A549 (cell line): Measurements from ENCODE around the gene MSL1. TPM values are rescaled to one million over a fixed set of nuclear protein-coding genes. Genes with fewer than 3 reads are reported as not detected.

ENCODE experiments used
- ATAC-seq, 2 experiments: fragments of 200-7000 bp in 1 of 2; fragments of >200 bp in 1 of 2; cut with Nextera tagmentation in 1 of 2; cut with Tn5 transposase in 1 of 2; 3 replicates each; pipeline versions ENCODE4 v1.8.0 to v1.9.1; 2018 to 2020; ENCODE audit warnings: mild to moderate bottlenecking in 1 of 2, moderate library complexity in 1 of 2
- CTCF ChIA-PET: fragments of 300-600 bp; sonication (Branson Sonifier 250); formaldehyde crosslinking; extraction: SDS; loops from one replicate; lab custom pipeline; 2021; ENCODE audit warnings: antibody characterized with exemption, inconsistent platforms; lab: Yijun Ruan, JAX
- POLR2A ChIA-PET: fragments of 350-600 bp; formaldehyde crosslinking; extraction: SDS; loops from one replicate; lab custom pipeline; 2021; ENCODE audit warnings: antibody characterized with exemption, inconsistent platforms; lab: Yijun Ruan, JAX
- DNase-seq, 2 experiments: peaks; one replicate each; pipeline versions ENCODE4 v3.0.0 to v3.0.0-alpha.2; 2011 to 2016; ENCODE audit warnings: low read depth in 1 of 2, low spot score in 1 of 2
- FAIRE-seq: peaks from 2 replicates; lab custom pipeline; 2011; peaks lifted over from hg19 to GRCh38; lab: Jason Lieb, UNC
- H3K27ac ChIP-seq, 2 experiments: fragments of >200 bp; sonication (Bioruptor Twin); formaldehyde crosslinking; 3 replicates each; pipeline ENCODE4 v1.5.1; 2016 to 2017
- H3K4me1 ChIP-seq: fragments of >200 bp; sonication (Bioruptor Twin); formaldehyde crosslinking; 3 replicates; pipeline ENCODE4 v1.6.1; 2016
- H3K4me2 ChIP-seq: fragments of >200 bp; sonication (Bioruptor Twin); formaldehyde crosslinking; 3 replicates; pipeline ENCODE4 v1.6.1; 2016
- H3K4me3 ChIP-seq: fragments of >200 bp; sonication (Bioruptor Twin); formaldehyde crosslinking; 3 replicates; pipeline ENCODE4 v1.5.1; 2016
- H3K9me3 ChIP-seq: fragments of >200 bp; sonication (Bioruptor Twin); formaldehyde crosslinking; 3 replicates; pipeline ENCODE4 v1.6.1; 2016
- ATOH8 ChIP-seq: fragments of 250-450 bp; sonication (Bioruptor Pico); IDR thresholded peaks from 2 replicates; pipeline ENCODE4 v1.5.0; 2020; ENCODE audit warnings: low read depth, mild to moderate bottlenecking, moderate library complexity
- BCL3 ChIP-seq: fragments of >200 bp; sonication (Bioruptor Twin); formaldehyde crosslinking; IDR thresholded peaks from 3 replicates; pipeline ENCODE4 v1.6.1; 2016
- E2F6 ChIP-seq: IDR thresholded peaks from 2 replicates; pipeline ENCODE4 v1.6.1; 2012; ENCODE audit warnings: low read depth, borderline replicate concordance
- EP300 ChIP-seq, 2 experiments: fragments of >200 bp; sonication (Bioruptor Twin); formaldehyde crosslinking; IDR thresholded peaks; 2 replicates in 1 of 2; 3 replicates in 1 of 2; pipeline ENCODE4 v1.6.1; 2016 to 2017
- FOSB ChIP-seq: fragments of 250-450 bp; sonication (Bioruptor Pico); IDR thresholded peaks from 2 replicates; pipeline ENCODE4 v1.5.0; 2020; ENCODE audit warnings: mild to moderate bottlenecking, moderate library complexity
- FOSL2 ChIP-seq, 2 experiments: fragments of 450-650 bp in 1 of 2; fragments of >200 bp in 1 of 2; sonication (Bioruptor Twin) in 1 of 2; formaldehyde crosslinking; IDR thresholded peaks; 2 replicates each; pipeline versions ENCODE4 v1.5.0 to v1.6.1; 2016 to 2020; ENCODE audit warnings: mild to moderate bottlenecking in 1 of 2, moderate library complexity in 1 of 2
- FOXS1 ChIP-seq: fragments of 250-450 bp; sonication (Bioruptor Pico); IDR thresholded peaks from 2 replicates; pipeline ENCODE4 v1.5.0; 2020; ENCODE audit warnings: mild to moderate bottlenecking, moderate library complexity
- GATA3 ChIP-seq: IDR thresholded peaks from 2 replicates; pipeline ENCODE4 v1.6.1; 2012; ENCODE audit warnings: borderline replicate concordance
- HDAC2 ChIP-seq: fragments of 200-600 bp; sonication (generic); IDR thresholded peaks from 2 replicates; pipeline ENCODE4 v1.6.1; 2016
- HES2 ChIP-seq: fragments of >200 bp; sonication (Bioruptor Twin); formaldehyde crosslinking; IDR thresholded peaks from 2 replicates; pipeline ENCODE4 v1.6.1; 2016
- HEYL ChIP-seq: fragments of 250-450 bp; sonication (Bioruptor Pico); IDR thresholded peaks from 2 replicates; pipeline ENCODE4 v1.8.0; 2021; ENCODE audit warnings: mild to moderate bottlenecking, moderate library complexity
- HOXA7 ChIP-seq: fragments of 250-450 bp; sonication (Bioruptor Pico); IDR thresholded peaks from 2 replicates; pipeline ENCODE4 v1.5.0; 2020; ENCODE audit warnings: mild to moderate bottlenecking, moderate library complexity
- HOXB13 ChIP-seq: fragments of 250-450 bp; sonication (Bioruptor Pico); IDR thresholded peaks from 2 replicates; pipeline ENCODE4 v1.5.0; 2020; ENCODE audit warnings: low read depth, mild to moderate bottlenecking, moderate library complexity
- HOXB5 ChIP-seq: fragments of 250-450 bp; sonication (Bioruptor Pico); IDR thresholded peaks from 2 replicates; pipeline ENCODE4 v1.5.0; 2020; ENCODE audit warnings: mild to moderate bottlenecking, moderate library complexity
- KDM1A ChIP-seq: fragments of 200-600 bp; sonication (generic); IDR thresholded peaks from 2 replicates; pipeline ENCODE4 v1.6.1; 2016; ENCODE audit warnings: low read depth, mild to moderate bottlenecking
- MAFK ChIP-seq: fragments of 450-650 bp; IDR thresholded peaks from 2 replicates; pipeline ENCODE4 v1.6.1; 2014; ENCODE audit not compliant: partially characterized antibody
- MAZ ChIP-seq: fragments of 150-350 bp; IDR thresholded peaks from 2 replicates; pipeline ENCODE4 v1.6.1; 2014; ENCODE audit warnings: antibody characterized with exemption, low read depth, low read length, borderline replicate concordance
- MYC ChIP-seq: IDR thresholded peaks from 2 replicates; pipeline ENCODE4 v1.6.1; 2012; ENCODE audit warnings: mild to moderate bottlenecking, inconsistent platforms, low read length, improper control_type of control experiment, borderline replicate concordance
- NFE2L2 ChIP-seq: fragments of 150-350 bp; conservative IDR thresholded peaks from 2 replicates; pipeline ENCODE4 v1.6.1; 2014; ENCODE audit warnings: low read length
- NPAS2 ChIP-seq: fragments of 250-450 bp; sonication (Bioruptor Pico); IDR thresholded peaks from 2 replicates; pipeline ENCODE4 v1.8.0; 2022; ENCODE audit warnings: mild to moderate bottlenecking, moderate library complexity, borderline replicate concordance
- PBX3 ChIP-seq: IDR thresholded peaks from 2 replicates; pipeline ENCODE4 v1.6.1; 2012
- PHF8 ChIP-seq: fragments of 200-600 bp; sonication (generic); IDR thresholded peaks from 2 replicates; pipeline ENCODE4 v1.6.1; 2016; ENCODE audit warnings: low read depth, mild to moderate bottlenecking, antibody characterized with exemption, moderate library complexity, borderline replicate concordance
- RNF2 ChIP-seq: fragments of 200-600 bp; sonication (generic); IDR thresholded peaks from 2 replicates; pipeline ENCODE4 v1.6.1; 2016; ENCODE audit warnings: low read depth, mild to moderate bottlenecking, antibody characterized with exemption, moderate library complexity, borderline replicate concordance
- TFCP2L1 ChIP-seq: fragments of 250-450 bp; sonication (Bioruptor Pico); IDR thresholded peaks from 2 replicates; pipeline ENCODE4 v1.5.0; 2021; ENCODE audit warnings: mild to moderate bottlenecking
- USF2 ChIP-seq: fragments of 450-650 bp; IDR thresholded peaks from 2 replicates; pipeline ENCODE4 v1.6.1; 2014; ENCODE audit warnings: antibody characterized with exemption
- ZC3H11A ChIP-seq: fragments of 450-650 bp; IDR thresholded peaks from 2 replicates; pipeline ENCODE4 v1.6.1; 2014; ENCODE audit warnings: antibody characterized with exemption, mild to moderate bottlenecking
- ZNF302 ChIP-seq: fragments of 250-450 bp; sonication (Bioruptor Pico); IDR thresholded peaks from 2 replicates; pipeline ENCODE4 v1.9.0; 2021; ENCODE audit warnings: inconsistent platforms, mild to moderate bottlenecking, moderate library complexity
- WGBS: methylation state at CpG from one replicate; pipeline ENCODE4 v1.1.6; 2017; ENCODE audit errors: missing lambda C conversion rate; 5-methylcytosine and 5-hydroxymethylcytosine counted together
- polyA plus RNA-seq, 4 experiments: library from polyadenylated mRNA; depleted of rRNA in 3 of 4; stranded (reverse); fragments of >200 nt; fragmentation: RNase III in 1 of 4; extraction: RNeasy Plus Mini Kit Qiagen cat#74134 plus additional on column Dnase treatment in 1 of 4; gene quantifications; 2 replicates in 3 of 4; 3 replicates in 1 of 4; pipeline ENCODE4 v1.2.3, GENCODE V29; 2011 to 2017

MSL1 gene
- polyA plus RNA-seq, 2 of the 4 experiments (the other 2 are of a cell fraction): 64.8 to 95.1 TPM

- DNase-seq: no peak
- peak overlapping the region; percentile 67 to 93 for H3K27ac ChIP-seq
- no peak for TF ChIP-seq ATOH8 (CRISPR knock-in tag)
- WGBS: 80% methylated on average over 3 of the region's 3 CpGs
- H3K4me2 ChIP-seq: peak overlapping the region; percentile 87
- ChIA-PET POLR2A (interaction anchor here (1.7 to 7.9 kb wide), 2 partner anchors 10 to 82 kb away, joined by 3 to 173 read pairs; partner anchors contain the start of gene NR1D1), CTCF (interaction anchor here (0.9 to 9.4 kb wide), 26 partner anchors 10 to 245 kb away, joined by 3 to 228 read pairs (median 31); partner anchors contain the start of genes CASC3, CSF3, MED24 and MSL1)
- H3K4me3 ChIP-seq: no peak overlapping the region
- ATAC-seq: no peak
- no peak for FAIRE-seq
- H3K9me3 ChIP-seq: no peaks in the 10 kb centered on the region
- peaks cover 60% of the 10 kb centered on the region for H3K4me1 ChIP-seq
Measured at GRCh38 chr17:40110026-40110845, 11.5 kb upstream of the MSL1 start.

- CTCF ChIA-PET: interaction anchor here (0.6 to 9.4 kb wide), 38 partner anchors 10 to 244 kb away, joined by 3 to 228 read pairs (median 10); partner anchors contain the start of genes CASC3, CDC6, CSF3 and MED24
- WGBS: 2% methylated on average over 9 of the region's 12 CpGs
- ATAC-seq: peak; percentile 80 to 84
- 0 out of 3 replicates have a peak overlapping the region, but pooled peaks have one; percentile 0 for H3K4me3 ChIP-seq
- POLR2A ChIA-PET: interaction anchor here (0.8 to 7.9 kb wide), 5 partner anchors 11 to 131 kb away, joined by 3 to 173 read pairs (median 6); partner anchors contain the start of genes CASC3, MSL1, NR1D1 and PSMD3
- peaks cover 60% of the 10 kb centered on the region for H3K4me1 ChIP-seq
- H3K9me3 ChIP-seq: no peaks in the 10 kb centered on the region
- DNase-seq: peak; percentile 91 to 99
- peak overlapping the region; percentile 87 for H3K4me2 ChIP-seq
- FAIRE-seq: peak; percentile 77
- peak overlapping the region; percentile 67 to 93 for H3K27ac ChIP-seq
- TF ChIP-seq HDAC2: no peak
- TF ChIP-seq E2F6: no peak
- no peak for TF ChIP-seq BCL3
- peak; percentile 48 for TF ChIP-seq MAZ
- TF ChIP-seq HOXB5 (CRISPR knock-in tag): peak; percentile 96
- no peak for TF ChIP-seq GATA3
- no peak for TF ChIP-seq EP300 (IDR thresholded peaks at IDR 0.05)
- TF ChIP-seq RNF2: no peak
- TF ChIP-seq TFCP2L1 (CRISPR knock-in tag): no peak
- no peak for TF ChIP-seq FOSL2 (IDR thresholded peaks at IDR 0.05)
- TF ChIP-seq FOSL2 (CRISPR knock-in tag; IDR thresholded peaks at IDR 0.05): no peak
- no peak for TF ChIP-seq NPAS2
- TF ChIP-seq MAFK: no peak
- no peak; the same call in 1 of the 2 replicates for TF ChIP-seq PBX3
- TF ChIP-seq ZC3H11A: no peak
- TF ChIP-seq ZNF302 (CRISPR knock-in tag): no peak
- no peak for TF ChIP-seq HES2
- no peak for TF ChIP-seq ATOH8 (CRISPR knock-in tag)
- TF ChIP-seq HEYL: no peak
- TF ChIP-seq USF2: no peak
- no peak for TF ChIP-seq HOXA7 (CRISPR knock-in tag)
- no peak for TF ChIP-seq PHF8
- no peak for TF ChIP-seq FOXS1 (CRISPR knock-in tag)
- peak; percentile 84; the same call in 1 of the 2 replicates for TF ChIP-seq MYC
- TF ChIP-seq KDM1A: no peak
- TF ChIP-seq NFE2L2: no peak
- TF ChIP-seq FOSB (CRISPR knock-in tag): no peak
- TF ChIP-seq HOXB13 (CRISPR knock-in tag): no peak
Measured at GRCh38 chr17:40111221-40112128, 10.3 kb upstream of the MSL1 start.
